GM18505 (cell line): Measurements from ENCODE around the gene ZNF423.

Experiments
- ATAC-seq: cut with Tn5 transposase; IDR thresholded peaks from one replicate; pipeline ENCODE4 v1.9.1; 2021; ENCODE audit not compliant: unreplicated experiment
- POLR2A ChIP-seq: IDR thresholded peaks from 4 replicates; pipeline ENCODE4 v1.6.1; 2011; ENCODE audit warnings: borderline replicate concordance; ENCODE audit not compliant: insufficient read depth, insufficient read length; ENCODE audit errors: extremely low read depth

Gene ZNF423

DNA sequence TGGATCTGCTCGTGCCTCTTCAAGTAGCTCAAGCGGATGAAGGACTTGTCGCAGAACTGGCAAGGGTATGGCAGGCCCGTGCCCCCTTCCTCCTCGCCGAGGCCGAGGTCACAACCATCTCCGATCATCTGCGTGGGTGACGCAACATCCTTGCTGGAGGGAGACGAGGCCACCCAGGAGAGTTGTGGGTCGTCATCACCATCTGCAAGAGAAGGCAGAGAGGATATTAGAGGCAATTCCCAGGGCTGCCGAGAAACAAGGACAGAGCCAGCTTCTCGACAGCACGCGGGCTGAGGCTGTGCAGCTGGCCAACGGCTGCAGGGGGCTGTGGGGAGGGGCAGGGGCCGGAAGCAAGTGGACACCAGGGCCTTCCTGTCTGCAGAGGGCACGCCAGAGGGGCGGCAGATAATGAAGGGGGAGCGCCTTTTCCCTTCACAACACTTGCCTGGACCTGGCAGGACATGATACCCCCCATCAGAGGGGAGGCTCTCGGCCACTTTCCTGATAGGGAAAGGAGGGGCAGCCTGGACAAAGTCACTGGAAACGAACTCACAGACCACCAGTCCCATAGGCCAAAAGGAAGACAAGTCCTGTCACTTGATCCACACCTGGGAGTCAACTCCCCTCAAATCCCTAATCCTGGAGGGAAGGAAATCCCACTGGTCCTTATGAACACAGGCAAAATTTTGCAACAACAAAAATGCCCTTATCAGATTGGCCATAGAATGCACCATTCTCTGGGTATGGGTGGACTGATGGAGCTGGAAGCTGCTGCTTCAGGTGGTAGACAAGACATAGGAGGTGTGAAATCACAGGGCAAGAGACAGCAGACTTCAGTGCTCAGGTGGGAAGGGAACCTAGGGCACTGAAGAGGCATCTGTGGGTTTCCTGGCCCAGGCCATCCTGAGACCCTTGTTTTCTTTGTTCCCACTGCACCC lies 217.0 kb downstream of the ZNF423 start:
- no peak for ATAC-seq
- no peak for TF ChIP-seq POLR2A

DNA sequence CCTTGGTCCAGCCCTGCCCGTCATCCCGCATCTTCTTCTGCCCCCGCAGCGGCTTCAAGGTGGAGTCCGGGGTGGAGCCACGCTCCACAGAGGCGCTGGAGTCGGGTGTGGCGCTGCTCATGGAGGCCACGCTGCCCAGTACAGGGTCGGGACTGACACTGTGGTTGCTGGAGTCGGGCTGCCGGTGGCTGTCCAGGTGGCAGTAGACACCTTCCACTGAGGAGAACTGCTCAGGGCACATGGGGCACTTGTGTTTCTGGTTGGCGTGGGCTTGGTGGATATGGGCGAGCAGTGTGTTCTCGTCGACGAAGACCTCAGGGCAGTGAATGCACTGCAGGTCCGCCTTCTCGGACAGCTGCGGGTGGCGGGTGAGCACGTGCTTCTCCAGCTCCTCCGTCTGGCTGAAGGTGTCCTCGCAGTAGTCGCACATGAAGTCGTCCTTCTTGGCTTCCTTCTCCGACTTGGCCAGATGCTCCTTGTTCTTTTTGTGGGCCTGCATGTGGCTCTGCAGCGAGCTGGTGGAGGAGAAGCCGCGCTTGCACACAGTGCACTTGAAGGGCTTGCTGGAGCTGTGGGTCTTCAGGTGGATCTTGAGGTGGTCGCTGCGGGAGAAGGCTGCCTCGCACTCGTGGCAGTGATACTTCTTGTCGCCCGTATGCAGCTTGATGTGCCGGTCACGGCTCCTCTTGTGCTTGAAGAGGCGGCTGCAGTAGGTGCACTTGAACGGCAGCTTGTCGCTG lies 217.8 kb downstream of the ZNF423 start:
- no peak for TF ChIP-seq POLR2A
- ATAC-seq: no peak

DNA sequence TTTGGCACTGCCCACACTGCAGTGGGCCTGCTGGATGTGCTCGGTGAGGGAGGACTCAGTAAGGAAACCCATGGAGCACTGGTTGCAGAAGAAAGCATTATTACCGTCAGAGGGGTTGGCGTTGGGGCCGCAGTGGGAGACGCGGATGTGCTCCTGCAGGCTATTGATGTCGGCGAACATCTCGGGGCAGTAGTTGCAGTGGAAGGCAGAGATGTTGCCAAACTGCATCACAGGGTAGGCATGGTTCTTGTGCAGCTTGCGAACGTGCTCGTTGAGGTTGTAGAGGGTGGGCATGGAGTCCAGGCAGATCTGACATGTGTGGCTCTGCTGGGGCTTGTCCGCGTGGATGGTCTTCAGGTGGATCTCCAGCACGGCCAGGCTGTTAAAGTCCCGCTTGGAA lies 218.4 kb downstream of the ZNF423 start:
- TF ChIP-seq POLR2A: no peak

DNA sequence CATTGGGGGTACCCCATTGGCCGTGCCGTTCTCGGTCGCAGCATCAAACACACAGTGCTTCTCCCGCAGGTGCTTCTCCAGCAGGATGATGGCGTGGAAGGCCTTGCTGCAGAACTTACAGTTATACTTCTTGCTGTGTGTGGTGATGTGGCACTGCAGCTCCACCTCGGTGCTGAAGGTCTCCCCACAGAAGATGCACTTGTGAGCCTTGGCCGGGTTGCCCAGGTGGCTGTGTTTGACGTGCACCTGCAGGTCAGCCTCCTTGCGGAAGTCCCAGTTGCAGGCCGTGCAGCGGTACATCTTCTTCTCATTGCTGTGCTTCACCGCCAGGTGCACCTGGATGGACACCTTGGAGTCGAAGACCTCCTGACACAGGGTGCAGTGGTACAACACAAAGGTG lies 219.3 kb downstream of the ZNF423 start:
- no peak for TF ChIP-seq POLR2A
- no peak for ATAC-seq

More for the DNA sequence above, 218.4 kb downstream of the ZNF423 start:
- no peak for ATAC-seq

DNA sequence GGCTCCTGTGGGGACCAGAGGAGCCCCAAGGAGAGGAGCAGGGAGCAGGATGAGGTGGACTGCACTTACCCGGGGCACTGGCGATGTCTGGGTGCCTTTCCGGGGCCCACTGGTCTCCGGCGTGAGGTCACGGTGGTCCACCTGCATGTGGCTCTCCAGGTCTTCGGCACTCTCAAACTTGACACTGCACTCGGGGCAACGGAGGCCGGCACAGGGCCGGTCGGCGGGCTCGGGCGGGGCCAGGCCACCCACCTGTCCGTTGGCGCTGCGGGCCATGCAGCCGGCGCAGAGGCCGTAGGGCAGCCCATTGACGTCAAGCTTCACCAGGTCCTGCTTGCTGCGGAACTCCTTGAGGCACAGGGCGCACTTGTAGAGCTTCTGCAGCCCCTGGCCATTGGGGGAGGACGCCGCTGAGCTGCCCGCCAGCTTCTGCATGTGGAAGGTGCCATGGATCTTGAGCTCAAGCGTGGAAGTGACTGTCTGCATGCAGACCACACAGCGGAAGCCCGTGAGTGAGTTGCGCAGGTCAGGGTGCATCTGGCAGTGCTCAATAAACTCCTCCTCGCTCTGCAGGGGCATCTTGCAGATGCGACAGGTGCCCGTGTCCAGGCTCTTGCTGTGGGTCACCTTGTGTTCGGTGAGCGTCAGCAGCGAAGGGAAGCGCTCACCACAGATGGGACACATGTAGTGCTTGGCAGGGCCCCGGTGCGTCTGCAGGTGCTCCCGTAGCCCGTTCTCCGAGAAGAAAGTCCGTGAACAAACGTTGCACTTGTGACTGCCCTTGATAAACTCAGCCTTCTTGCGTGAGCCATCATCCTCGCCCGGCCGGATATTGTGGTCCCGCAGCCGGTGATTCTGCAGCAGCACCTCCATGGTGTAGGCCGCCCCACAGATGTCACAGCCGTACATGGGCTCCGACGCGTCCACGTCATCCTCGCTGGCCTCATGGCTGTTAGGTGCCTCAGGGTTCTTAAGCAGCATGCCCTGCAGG lies 220.0 kb downstream of the ZNF423 start:
- no peak for ATAC-seq
- TF ChIP-seq POLR2A: no peak

DNA sequence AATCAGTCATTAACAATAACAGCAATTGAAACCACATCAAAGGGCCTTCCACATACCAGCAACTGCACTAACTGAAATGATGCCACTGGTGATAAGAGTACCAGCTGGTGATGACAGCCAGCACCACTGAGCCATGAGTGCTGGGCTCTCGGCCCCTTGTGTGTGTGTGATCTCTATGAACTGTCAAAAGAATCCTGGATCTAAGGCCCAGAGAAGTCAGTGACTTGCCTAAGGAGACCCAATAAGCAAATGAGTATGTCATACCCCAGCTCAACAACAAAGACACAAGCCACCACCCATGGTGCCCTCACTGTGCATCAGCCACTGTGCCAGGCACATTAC lies 220.9 kb downstream of the ZNF423 start:
- no peak for TF ChIP-seq POLR2A

DNA sequence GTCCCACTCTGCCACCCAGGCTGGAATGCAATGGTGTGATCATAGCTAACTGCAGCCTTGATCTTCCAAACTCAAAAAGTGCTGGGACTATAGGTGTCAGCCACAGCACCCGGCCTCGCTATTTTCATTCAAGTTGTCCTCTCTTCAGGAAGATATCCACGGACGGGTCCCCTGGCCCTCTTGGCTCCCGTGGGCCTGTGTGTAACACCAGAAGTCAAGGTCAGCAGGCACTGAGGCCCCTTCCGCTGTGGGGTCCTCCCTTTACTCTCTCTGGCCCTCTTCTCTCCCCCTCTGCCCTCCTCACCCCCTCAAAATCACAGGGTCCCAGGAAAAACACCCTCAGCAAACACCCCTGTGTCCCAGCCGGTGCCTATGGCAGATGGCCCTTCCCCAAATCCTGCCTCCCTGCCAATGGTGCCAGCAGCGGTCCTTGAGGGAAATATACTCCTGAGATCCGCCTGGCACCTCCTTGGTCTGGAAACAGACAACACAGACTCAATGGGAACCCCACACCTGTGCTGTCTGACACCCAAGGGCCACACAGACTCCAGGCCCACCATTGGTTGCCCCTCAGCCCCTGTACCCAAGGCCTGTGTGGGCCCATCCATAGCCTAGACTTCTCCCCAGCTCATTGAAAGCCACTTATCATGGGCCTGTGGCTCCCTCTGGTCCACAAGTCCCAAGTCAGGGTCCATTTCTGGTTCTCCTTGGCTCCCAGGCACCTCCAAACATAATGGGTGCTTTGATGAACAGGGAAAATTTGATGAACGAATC lies 221.5 kb downstream of the ZNF423 start:
- TF ChIP-seq POLR2A: no peak
- ATAC-seq: no peak

More for the DNA sequence above, 220.9 kb downstream of the ZNF423 start:
- ATAC-seq: no peak

DNA sequence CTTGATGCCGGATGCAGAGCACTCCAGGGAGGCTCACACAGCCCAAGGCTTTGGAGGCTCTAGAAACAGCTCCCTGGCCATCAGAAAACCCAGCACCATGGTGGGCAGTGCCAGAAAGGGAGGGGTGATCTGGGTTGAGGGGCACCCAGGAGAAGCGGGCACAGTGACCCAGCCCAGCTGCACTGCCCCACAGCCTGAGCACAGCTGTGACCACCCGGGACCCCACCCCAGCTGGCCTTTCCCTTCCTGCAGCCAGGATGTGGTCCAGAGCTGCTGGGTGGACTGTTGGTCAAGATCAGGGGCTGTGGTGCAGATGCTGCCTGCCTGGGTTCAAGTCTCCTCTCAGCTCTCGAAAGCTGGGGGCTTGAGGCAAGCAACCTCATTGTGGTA lies 223.1 kb downstream of the ZNF423 start:
- ATAC-seq: no peak
- no peak for TF ChIP-seq POLR2A

DNA sequence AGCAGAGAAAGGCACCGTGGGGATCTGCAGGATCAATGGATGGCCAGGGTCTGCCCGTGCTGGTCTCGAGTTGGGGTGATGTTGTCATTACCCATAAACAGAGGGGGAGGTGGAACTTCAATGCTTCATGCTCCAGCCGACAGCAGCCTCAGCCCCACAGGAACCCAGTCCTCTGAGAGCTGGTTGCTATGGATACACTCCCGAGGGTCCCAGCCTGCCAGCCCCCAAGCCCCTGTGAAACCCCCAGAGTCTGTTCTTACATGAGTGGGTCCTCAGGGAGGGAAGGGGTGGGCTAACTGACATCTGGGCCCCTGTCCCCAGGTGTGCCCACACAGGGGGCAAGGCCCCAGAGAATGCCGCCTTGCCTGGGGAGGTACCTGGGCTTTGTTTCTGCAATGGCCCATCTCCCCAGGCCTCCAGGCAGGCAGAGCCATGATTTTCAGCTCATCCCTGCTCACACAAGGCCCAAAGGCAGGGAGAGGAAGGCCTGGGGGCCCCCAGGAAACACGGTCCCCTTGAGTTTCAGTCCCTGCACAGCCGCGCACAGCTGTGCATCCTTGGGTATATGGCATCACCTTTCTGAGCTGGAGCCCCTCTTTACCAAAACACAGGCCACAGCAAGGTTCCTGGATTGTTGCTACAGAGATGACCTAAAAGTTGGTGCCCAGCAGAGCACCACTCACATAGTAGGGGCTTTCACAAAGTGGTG lies 223.7 kb downstream of the ZNF423 start:
- TF ChIP-seq POLR2A: no peak
- ATAC-seq: no peak

DNA sequence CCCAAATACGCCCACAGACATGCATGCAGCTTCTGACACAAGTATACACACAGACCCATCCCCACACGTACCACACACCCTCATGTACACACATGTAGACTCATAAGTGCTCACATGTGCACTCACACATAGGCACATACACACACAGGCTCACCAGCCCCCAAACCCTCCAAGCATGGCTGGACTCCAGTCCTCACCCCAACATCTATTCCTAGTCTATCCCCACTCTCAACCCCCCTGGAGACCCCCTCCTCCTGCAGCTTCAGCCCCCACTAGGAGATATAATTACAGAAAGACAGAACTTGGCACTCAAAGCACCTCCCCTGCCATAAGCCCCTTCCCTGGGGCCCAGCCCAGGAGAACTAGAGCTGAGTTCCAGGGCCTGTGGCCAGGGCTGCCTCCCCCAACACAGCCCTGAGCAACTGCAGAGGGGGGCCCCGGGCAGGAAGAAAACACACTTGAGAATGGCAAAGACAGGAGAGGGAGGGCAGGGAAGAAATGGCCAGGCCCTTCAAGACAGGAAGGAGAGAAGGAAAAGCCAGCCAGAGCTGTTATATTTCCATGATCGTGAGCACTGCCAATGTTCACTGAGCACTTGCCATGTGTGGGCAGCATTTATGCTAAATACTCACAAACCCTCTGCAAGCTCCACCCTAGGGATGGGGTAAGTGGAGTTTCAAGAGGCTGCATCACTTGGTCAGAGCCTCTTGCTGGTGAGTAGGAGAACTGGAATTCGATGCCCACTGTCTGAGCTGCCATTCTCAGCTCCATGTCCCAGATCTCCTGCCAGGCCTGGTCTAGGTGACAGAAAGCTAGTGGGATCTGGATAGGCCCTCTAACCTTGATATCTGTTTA lies 224.5 kb downstream of the ZNF423 start:
- ATAC-seq: no peak
- no peak for TF ChIP-seq POLR2A

DNA sequence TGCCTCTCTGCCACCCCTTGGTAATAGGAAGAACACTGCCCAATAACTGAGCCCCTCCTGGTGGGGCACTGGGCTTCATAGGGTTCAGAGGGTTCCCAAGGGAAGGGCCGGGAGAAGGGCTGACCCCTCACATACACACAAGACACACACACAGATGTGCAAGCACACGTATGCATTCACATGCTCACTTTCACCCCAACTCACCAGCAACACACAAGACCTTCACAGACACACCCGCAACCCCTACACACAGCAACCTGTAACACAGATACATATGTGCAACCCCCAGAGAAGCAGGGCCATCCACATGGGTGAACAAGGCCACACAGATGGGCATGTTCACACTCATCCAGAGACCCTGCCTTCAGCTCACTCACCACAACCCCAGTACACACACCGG lies 225.1 kb downstream of the ZNF423 start:
- ATAC-seq: no peak
- no peak for TF ChIP-seq POLR2A
